NCI-H2196 treated with DMSO at 0.1 percent for 48 hours (cell line): ENCODE data around the gene MSL3.

Source experiments
- DNase-seq: peaks from one replicate; lab custom pipeline; 2025; ENCODE audit not compliant: unreplicated experiment; lab: John Stamatoyannopoulos, UW

The MSL3 gene

DNA sequence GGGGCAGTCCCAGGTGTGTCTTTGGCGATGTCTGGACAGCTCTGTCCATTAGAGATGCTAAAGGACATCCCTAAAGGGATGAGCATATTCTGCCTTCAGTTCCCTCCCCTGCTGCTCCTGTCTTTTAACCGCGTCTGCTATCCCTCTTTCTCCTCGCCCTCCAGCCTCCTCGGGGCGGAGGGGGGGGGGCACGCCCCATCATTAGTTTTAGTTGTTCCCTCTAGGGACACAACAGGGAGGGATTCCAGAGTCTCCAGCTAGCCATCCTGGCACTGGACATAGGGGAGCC lies 1.1 kb downstream of the MSL3 start:
- DNase-seq, result no peak

GRCh38 chrX:11759461-11760311 lies 1.6 kb downstream of the MSL3 start:
- peak; percentile 63 for DNase-seq

DNA sequence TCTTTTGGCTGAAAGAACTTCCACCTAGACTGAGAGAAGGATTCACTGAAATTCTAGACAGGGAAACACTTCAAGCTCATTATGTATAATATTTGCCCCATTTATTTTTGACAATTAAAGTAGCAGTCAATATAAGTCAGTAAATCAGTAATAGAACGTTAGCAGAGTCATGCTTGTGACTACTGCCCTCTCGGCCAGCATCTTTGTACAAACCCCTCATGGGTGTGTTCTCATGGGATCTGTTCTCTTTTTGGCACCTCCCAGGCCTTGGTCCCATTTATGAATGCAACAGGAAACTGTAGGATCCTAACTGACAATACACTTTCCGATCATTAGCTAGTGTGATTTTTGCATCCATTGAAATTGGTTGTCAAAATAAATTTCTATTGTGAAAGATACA lies 2.9 kb downstream of the MSL3 start:
- DNase-seq, result no peak

GRCh38 chrX:11764602-11765067 lies 6.6 kb downstream of the MSL3 start:
- no peak for DNase-seq

- DNase-seq, result no peak
Measured at GRCh38 chrX:11765449-11765848, 7.4 kb downstream of the MSL3 start.

DNA sequence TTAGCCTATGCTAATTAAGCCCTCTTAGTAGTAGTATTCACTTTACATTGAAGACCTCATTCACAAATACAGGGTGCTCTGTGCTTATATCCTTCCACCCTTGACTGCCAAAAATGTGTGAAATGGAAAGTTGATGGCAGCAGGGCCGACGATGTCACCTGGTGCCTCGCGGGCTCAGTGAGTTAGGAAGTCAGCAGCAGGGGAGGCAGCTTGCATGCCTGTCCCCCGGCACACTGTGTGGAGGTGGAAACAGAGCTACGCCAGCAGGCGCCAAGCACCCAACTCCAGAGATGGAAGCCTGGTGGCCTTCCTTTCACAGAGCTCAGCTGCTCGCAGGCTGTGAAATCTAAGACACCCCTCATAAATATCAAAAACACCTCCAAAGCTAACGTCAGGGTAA lies 8.4 kb downstream of the MSL3 start:
- DNase-seq, result no peak

- DNase-seq, result no peak
Measured at GRCh38 chrX:11768039-11768438, 10.0 kb downstream of the MSL3 start.

DNA sequence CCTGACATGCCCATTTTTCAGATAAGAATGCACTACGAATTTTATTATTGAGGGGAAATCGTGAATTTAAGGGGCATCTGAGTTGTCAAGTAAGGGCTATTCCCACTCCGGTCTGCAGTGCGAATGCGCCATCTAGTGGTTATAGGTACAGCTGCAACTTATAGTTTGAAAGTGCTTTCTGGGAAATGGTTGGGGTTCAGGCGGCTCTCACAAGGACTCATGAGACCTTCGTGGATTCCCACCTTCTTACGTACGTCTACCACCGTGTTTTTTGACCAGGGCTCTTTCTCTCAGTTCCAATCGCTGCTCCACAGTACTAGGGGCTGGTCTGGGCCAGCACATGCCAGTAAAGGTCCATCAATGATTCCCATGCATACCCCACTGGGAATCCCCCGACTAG lies 12.3 kb downstream of the MSL3 start:
- DNase-seq, result peak; percentile 20

DNA sequence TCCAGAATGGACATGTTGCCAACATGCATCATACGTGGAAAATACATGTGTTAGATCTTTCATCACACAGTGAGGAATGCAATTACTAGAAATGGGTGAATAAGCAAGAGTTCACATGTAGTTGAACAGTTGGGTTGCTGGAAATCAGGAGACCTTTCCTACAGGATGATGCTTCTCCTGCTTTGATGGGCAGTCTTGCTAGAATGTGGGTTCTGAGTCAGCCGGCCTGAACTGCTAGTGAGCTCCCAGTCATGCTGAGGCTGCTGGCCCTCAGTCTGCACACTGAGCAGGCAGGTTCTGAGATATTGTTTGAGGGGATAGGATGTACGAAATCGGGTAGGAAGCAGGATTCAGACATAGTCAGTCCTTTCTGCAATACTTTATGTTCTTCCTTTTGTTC lies 20.2 kb downstream of the MSL3 start:
- no peak for DNase-seq

GRCh38 chrX:11781133-11781532 lies 23.1 kb downstream of the MSL3 start:
- DNase-seq, result no peak

DNA sequence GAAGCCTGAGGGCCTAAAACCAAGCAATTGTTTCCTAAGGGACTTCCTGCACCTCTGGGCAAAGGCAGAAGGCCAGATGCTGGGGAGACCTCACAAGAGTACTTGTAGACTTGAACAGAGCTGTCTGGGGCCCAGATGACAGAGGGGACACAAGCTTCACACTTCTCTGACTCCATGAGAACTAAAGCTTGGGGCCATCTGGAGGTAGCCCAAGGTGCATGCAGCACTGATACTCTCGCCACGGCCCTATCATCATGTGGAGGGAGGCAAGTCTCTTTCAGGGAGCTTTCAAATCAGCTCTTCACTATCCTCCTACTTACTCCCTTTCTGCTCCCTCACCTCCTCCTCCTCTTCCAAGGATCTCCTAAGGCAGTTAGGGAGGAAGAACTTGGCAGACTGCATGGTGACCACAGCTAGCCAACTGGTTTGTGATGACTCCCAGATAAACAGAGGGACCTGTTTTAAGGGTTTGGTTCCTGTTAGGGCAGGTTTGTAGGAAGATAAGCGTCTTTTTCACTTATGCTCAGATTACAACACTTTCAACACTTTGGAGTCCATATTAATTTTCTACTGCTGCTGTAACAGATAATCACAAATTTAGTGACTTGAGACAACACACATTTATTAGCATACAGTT lies 23.8 kb downstream of the MSL3 start:
- DNase-seq, result no peak

DNA sequence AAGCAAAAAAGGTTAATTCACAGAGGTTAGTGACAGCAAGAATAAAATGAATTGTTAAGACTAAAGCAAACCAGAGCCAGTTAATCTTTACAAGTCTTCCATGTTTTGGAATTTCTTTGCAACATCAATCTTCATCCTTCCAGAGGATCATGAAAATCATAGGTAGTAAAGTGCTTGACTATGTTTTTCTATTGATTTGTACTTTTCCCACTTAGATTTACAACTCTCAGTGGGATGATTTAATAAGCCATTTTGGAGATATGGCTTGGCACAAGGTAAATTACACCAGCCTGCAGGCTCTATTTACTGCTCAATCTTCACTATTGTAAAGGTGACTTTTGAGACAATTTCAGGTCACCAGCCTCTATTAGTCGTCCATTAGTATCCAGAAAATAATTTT lies 26.5 kb downstream of the MSL3 start:
- no peak for DNase-seq

DNA sequence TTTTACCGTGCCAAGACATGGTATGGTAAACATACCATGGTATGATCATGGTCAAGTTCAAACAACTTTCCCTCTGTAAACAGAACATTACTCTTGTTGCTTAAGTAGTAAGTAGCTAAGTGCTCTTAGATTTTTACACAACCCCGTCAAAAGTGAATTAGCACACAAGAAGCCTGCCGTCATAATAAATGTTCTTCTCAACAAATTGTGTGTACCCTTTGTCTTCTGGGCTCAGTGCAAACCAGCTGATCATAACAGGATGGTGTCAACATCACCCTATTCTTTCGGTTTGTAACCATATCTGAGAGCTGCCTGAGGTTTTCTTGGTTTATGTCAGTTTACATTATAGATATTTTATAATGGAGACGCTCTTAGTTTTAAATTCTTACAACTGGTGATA lies 28.8 kb downstream of the MSL3 start:
- no peak for DNase-seq

- DNase-seq, result no peak
Measured at GRCh38 chrX:11787564-11787963, 29.5 kb downstream of the MSL3 start.

DNA sequence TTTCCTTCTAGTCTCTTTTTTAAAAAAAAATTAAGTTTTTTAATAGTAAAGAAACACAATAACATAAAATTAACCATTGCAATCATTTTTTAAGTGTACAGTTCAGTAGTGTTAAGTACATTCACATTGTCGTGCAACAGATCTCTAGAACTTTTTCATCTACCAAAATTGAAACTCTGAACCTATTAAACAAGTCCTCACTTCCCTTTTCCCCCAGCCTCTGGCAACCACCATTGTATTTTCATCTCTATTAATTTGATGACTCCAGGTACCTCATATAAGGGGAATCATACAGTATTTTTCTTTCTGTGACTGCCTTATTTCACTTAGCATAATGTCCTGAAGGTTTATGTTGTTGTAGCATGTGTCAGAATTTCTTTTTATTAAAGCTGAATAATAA lies 31.8 kb downstream of the MSL3 start:
- DNase-seq, result no peak

- no peak for DNase-seq
Measured at GRCh38 chrX:11791090-11791489, 33.1 kb downstream of the MSL3 start.

DNA sequence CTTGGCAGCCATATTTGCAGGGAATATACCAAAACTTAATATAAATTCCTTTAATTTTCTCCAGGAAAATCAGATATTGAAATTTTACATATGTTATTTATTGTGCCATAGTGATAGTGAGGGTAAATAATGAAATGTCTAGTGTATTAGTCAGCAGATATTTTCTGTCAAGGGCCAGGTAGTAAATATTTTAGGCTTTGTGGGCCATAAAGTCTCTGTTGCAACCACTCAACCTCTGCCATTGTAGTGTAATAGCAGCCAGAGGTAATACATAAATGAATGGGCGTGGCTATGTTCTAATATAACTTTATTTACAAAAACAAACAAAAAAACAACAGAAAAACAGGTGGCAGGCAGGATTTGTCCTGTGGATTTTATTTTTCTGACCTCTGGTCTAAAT lies 33.5 kb downstream of the MSL3 start:
- DNase-seq, result no peak

- no peak for DNase-seq
Measured at GRCh38 chrX:11792461-11793421, 34.7 kb downstream of the MSL3 start.

DNA sequence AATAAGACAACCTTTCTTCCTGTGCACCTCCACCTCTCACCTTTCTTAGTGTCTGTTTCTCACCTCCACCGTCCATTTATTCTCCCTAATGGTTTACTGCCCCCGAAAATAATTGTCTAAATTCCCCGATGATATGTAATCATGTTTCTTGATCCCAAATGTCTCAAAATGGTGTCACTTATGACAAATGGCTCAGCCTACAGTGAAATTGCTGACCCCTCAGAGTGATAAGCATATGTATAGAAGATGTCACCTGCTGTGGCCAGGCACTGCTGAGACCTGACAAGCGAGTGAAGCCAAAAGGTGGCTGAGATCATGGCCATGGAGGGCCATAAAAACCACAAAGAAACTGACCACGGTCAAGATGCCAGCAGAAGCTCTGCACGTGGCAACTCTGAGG lies 35.7 kb downstream of the MSL3 start:
- no peak for DNase-seq

GRCh38 chrX:11813341-11813740 lies 55.3 kb downstream of the MSL3 start:
- no peak for DNase-seq
